Epithelial cell of proximal tubule (primary cell): ENCODE results near the gene ITPR1. TPM values are rescaled to one million over a fixed set of nuclear protein-coding genes. Genes with fewer than 3 reads are reported as not detected.

ENCODE experiments used
- DNase-seq: peaks from one replicate; pipeline ENCODE4 v3.0.0-alpha.2; 2011; ENCODE audit warnings: low read depth
- H3K4me3 ChIP-seq: 2 replicates; pipeline ENCODE4 v1.5.1; 2011; ENCODE audit warnings: low read depth, mild to moderate bottlenecking, low read length
- CTCF ChIP-seq: conservative IDR thresholded peaks from 2 replicates; pipeline ENCODE4 v1.5.1; 2012; ENCODE audit warnings: low read depth, mild to moderate bottlenecking, low read length
- total RNA-seq: library from RNA; depleted of rRNA; stranded (reverse); fragments of >200 nt; gene quantifications from 2 replicates; pipeline ENCODE4 v1.2.3, GENCODE V29; 2015

Gene ITPR1
- total RNA-seq, 1 donor from 2014 or later = 4.6 TPM

GRCh38 chr3:4581920-4582611 lies 88.9 kb downstream of the ITPR1 start:
- no peak overlapping the region for H3K4me3 ChIP-seq
- TF ChIP-seq CTCF = no peak
- DNase-seq = no peak

- H3K4me3 ChIP-seq = no peak overlapping the region
- DNase-seq = no peak
- no peak for TF ChIP-seq CTCF
These were observed 89.5 kb downstream of the ITPR1 start for GRCh38 chr3:4582624-4583023.

GRCh38 chr3:4583416-4583815 lies 90.3 kb downstream of the ITPR1 start:
- no peak for DNase-seq
- H3K4me3 ChIP-seq = no peak overlapping the region
- no peak for TF ChIP-seq CTCF

GRCh38 chr3:4584456-4585249 lies 91.5 kb downstream of the ITPR1 start:
- peak overlapping the region; percentile 50 for H3K4me3 ChIP-seq
- no peak for DNase-seq
- TF ChIP-seq CTCF = peak; percentile 46

GRCh38 chr3:4586381-4586780 lies 93.2 kb downstream of the ITPR1 start:
- no peak for DNase-seq
- H3K4me3 ChIP-seq = no peak overlapping the region
- TF ChIP-seq CTCF = no peak

- DNase-seq = no peak
- TF ChIP-seq CTCF = no peak
These were observed 94.1 kb downstream of the ITPR1 start for GRCh38 chr3:4587061-4587837.

More at GRCh38 chr3:4587061-4587837, 94.1 kb downstream of the ITPR1 start:
- no peak overlapping the region for H3K4me3 ChIP-seq
